HG03439 (cell line): ENCODE measurements around the gene TIPIN.
"Not testable (repeated sequence)": the region's sequence is repeated elsewhere in the genome, so short reads cannot be mapped to it uniquely, and the experiment has no call there.

ENCODE experiments used
- ATAC-seq: cut with Tn5 transposase; IDR thresholded peaks from one replicate; pipeline ENCODE4 v1.9.1; 2021; ENCODE audit warnings: mild to moderate bottlenecking, moderate library complexity; ENCODE audit not compliant: unreplicated experiment

TIPIN gene

DNA sequence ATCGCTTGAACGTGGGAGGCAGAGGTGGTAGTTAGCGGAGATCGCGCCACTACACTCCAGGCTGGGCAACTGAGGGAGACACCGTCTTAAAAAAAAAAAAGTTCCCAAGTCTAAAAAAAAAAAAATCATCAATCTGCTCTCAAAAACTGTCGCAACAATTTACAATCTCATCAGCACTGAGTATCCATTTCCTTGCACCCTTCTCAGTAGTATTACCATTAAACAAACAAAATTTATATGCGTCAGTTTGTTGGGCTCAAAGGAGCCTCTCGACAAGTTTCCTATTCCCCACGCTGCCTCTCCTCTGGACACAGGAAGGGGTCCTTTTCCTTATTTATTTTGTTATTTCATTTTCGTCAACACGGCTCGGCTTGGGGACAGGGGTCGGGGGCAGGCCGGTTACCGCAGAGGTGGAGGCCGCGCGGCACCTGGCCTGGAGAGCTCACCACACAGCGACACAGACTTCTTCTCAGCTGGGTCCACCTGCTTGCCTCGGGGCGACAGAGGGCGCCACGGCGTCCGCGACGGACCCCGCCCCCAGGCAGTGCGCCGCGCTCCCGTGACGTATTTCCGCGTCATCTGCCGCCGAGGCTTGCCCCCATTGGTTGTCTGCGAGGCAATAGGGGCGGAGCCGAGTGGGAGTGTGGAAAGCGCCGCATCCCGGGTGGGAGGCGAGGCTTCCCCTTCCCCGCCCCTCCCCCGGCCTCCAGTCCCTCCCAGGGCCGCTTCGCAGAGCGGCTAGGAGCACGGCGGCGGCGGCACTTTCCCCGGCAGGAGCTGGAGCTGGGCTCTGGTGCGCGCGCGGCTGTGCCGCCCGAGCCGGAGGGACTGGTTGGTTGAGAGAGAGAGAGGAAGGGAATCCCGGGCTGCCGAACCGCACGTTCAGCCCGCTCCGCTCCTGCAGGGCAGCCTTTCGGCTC, 30.0 kb upstream of the TIPIN start, which contains the start of gene MAP2K1:
Gene MAP2K1, plus strand, starts transcription at position 709 of the 920 bp plus-strand sequence. CDS start 436 bp downstream, outside the sequence.
- ATAC-seq: peak; percentile 76

- not testable (repeated sequence) for ATAC-seq
Measured at GRCh38 chr15:66381376-66381775, 24.9 kb upstream of the TIPIN start.

- ATAC-seq: no peak
Measured at GRCh38 chr15:66378814-66379430, 22.4 kb upstream of the TIPIN start.

DNA sequence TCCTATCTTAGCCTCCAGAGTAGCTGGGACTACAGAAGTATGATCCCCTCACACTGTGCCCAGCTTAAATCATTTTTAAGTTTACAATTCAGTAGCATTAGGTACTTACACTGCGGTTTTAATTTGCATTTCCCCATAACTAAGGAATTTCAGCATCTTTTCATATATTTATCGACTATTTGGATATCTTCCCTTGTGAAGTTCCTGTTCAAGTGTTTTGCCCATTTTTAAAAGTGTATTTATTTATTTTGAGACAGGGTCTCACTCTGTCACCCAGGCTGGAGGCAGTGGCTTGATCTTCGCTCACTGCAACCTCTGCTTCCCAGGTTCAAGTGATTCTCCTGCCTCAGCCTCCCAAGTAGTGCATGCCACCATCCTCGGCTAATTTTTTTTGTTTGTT, 17.7 kb upstream of the TIPIN start:
- ATAC-seq: no peak

- ATAC-seq: no peak
Measured at GRCh38 chr15:66369773-66370651, 13.5 kb upstream of the TIPIN start.

DNA sequence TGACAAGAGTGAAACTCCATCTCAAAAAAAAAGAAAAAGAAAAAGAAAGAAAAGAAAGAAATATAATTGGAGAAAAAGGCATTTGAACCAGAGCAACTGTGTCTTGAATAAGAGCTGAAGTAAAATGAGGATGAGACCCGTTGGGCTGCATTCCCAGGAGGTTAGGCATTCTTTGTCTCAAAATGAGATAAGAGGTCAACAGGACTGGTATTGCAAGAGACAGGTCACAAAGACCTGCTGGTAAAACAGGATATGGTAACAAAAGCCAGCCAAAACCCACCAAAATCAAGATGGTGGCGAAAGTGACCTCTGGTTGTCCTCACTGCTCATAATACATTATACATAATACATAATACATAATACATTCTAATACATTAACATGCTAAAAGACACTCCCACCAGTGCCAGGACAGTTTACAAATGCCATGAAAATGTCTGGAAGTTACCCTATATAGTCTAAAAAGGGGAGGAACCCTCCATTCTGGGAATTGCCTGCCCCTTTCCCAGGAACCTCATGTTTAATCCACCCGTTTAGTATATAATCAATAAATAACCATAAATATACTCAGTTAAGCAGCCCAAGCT, 8.6 kb upstream of the TIPIN start:
- no peak for ATAC-seq

GRCh38 chr15:66362776-66363175, 6.3 kb upstream of the TIPIN start:
- ATAC-seq: no peak

- not testable (repeated sequence) for ATAC-seq
Measured at GRCh38 chr15:66361745-66362460, 5.4 kb upstream of the TIPIN start.

GRCh38 chr15:66359740-66360139, 3.3 kb upstream of the TIPIN start:
- no peak for ATAC-seq

DNA sequence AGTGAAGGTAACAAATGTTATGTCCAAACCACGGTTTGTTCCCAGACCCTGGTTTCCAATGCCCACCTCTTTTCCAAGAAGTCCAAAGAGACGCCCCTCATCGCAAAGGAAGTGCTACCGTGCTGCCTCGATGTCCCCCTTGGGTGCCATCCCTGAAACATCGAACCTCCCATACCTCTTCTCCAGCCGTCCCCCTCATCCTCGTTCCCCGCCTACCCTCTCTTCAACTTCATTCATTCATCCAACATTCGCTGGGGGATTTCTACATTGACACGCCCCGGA, 467 bp downstream of the TIPIN start:
- ATAC-seq: no peak

DNA sequence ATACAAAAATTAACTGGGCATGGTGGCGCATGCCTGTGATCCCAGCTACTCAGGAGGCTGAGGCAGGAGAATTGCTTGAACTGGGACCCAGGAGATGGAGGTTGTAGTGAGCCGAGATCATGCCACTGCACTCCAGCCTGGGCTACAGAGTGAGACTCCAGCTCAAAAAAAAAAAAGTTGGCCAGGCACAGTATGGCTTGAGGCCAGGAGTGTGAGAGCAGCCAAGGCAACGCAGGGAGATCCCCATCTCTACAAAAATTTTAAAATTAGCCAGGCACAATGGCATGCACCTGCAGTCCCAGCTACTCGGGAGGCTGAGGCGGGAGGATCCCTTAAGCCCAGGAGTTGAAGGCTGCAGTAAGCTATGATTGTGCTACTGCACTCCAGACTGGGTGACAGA, 8.0 kb downstream of the TIPIN start:
- ATAC-seq: not testable (repeated sequence)

GRCh38 chr15:66328771-66329170, 27.7 kb downstream of the TIPIN start:
- ATAC-seq: no peak

GRCh38 chr15:66327736-66328135, 28.7 kb downstream of the TIPIN start:
- no peak for ATAC-seq

GRCh38 chr15:66326051-66326450, 30.4 kb downstream of the TIPIN start:
- ATAC-seq: no peak

DNA sequence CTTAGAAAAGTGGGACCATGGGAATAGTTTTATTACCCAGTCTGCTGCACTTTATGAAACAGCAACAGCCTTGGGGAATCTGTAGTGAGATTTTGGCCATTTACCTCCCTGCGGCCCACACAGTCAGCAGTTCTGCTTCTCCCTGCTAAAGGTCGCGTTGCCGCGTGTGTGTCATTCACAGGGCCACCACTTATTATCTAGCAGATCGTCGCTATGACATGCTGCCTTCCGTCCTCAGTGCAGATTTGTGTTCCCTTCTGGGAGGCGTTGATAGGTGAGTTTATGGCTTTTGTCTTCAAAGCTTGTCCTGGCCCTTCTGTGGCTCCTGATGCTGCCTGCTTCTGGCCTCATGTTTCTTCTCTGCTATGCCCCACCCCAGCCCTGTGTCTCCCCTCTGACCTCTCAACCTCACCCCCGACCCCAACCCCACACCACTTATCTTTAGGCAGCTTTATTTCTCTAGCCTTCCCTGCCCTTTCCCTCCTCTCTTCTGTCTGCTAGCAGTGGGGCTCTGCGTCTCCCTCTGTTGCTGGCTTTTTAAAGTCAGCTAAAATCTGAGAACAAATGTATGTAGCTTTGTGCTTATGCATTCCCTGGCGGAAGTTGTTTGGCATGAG, 33.1 kb downstream of the TIPIN start:
- ATAC-seq: no peak

DNA sequence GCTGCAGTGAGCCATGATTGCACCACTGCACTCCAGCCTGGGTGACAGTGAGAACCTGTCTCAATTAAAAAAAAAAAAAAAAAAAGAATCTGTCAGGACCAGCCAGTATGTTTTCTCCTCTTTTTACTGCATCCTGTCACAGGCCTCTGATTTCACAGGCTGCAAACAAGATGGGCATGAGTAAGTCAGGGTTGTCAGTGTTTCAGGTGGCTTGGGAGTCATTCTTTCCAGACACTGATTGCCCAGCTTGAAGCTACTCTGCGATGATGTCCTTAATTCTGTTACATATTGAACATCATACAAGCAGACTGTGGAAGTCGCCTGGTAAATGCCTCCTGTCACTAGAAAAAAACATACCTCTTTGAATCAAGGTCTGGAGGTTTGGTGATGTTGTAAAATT, 44.3 kb downstream of the TIPIN start:
- ATAC-seq: no peak

DNA sequence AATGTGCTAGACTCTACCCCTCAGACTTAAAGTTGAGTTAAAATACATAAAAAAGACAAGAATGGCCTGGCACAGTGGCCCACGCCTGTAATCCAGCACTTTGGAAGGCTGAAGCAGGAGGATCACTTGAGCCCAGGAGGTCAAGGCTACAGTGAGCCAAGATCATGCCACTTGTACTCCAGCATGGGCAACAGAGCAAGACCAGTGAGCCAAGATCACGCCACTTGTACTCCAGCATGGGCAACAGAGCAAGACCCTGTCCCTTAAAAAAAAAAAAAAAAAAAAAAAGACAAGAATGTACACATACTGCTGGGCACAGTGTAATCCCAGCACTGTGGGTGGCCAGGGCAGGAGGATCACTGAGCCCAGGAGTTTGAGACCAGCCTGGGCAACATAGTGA, 45.7 kb downstream of the TIPIN start:
- no peak for ATAC-seq

- ATAC-seq: no peak
Measured at GRCh38 chr15:66309828-66310227, 46.7 kb downstream of the TIPIN start.

DNA sequence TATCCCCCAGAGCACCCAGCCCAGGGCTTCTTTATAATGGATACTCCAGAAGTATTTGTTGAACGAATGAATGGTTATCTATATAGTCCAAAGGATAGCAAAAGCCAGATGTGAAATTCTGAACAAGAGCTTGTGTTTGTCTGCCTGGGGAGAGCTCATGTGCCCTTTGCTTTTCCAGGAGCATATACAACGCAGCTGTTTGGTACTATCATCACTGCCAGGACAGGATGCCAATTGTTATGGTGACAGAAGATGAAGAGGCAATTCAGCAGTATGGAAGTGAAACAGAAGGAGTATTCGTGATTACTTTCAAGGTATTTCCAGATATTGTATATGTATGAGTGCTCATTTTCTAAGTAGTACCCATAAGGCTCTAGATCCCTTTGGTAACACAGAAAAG, 48.0 kb downstream of the TIPIN start:
- no peak for ATAC-seq

DNA sequence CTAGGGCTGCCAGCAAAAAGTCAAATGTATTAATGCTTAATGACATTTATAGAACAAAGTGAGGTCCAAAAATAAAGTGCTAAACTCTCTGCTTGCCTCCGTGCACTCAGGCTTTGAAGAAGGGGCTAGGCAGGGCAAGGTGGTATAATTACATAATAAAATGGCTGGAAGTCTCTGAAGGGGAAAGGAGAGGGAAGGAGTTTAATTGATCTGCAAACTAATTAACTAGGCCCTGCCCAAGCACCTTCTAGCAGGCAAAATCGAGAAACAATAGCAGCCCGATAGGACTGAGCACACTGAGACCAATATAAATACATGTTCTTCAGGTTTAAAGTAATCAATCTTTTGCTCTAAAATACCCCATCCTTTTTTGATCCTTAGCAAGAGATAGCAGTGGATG, 50.1 kb downstream of the TIPIN start:
- no peak for ATAC-seq
